Measurements from ENCODE around the gene SLC6A20. TPM values are rescaled to one million over a fixed set of nuclear protein-coding genes. Genes with fewer than 3 reads are reported as not detected.

SLC6A20 gene
- total and polyA plus RNA-seq, 4 donors: 0.08 to 0.16 (median 0.10) TPM; not detected in 1

- TF ChIP-seq ATF3 (IDR thresholded peaks at IDR 0.05): no peak
Observed at GRCh38 chr3:45705839-45706808, 90.2 kb downstream of the SLC6A20 start (continued).

Small RNA genes lying within 50 kb of the gene (small RNA-seq; reads per million reads assigned to genes)
- not detected for gene RN7SL145P

Other genes starting within 250 kb of the SLC6A20 start
- gene LIMD1, start 201.8 kb downstream of the SLC6A20 start, total RNA-seq: 10 to 100 TPM; 16.2 to 23.3 TPM
- 1 to 10 TPM; 7.8 to 8.1 TPM for gene LIMD1, start 201.8 kb downstream of the SLC6A20 start, polyA plus RNA-seq
- gene SACM1L, start 107.1 kb downstream of the SLC6A20 start, total RNA-seq: 10 to 100 TPM; 25.5 to 35.5 TPM
- gene SACM1L, start 107.1 kb downstream of the SLC6A20 start, polyA plus RNA-seq: 10 to 100 TPM; 12.2 to 15.5 TPM
- gene LZTFL1, start 45.6 kb upstream of the SLC6A20 start, total RNA-seq: 10 to 100 TPM in 1 of 2 donors, 1 to 10 TPM in 1; 5.2 to 11.8 TPM
- gene LZTFL1, start 45.6 kb upstream of the SLC6A20 start, polyA plus RNA-seq: 1 to 10 TPM; 3.4 to 6.2 TPM
- under 1 TPM in 1 of 2 donors, not detected in 1; 0.28 TPM for gene CCR9, start 90.0 kb upstream of the SLC6A20 start, total RNA-seq
- not detected for gene CCR9, start 90.0 kb upstream of the SLC6A20 start, polyA plus RNA-seq
- gene CXCR6, start 146.9 kb upstream of the SLC6A20 start, total RNA-seq: 1 to 10 TPM in 1 of 2 donors, under 1 TPM in 1; 0.75 to 2.9 TPM
- gene CXCR6, start 146.9 kb upstream of the SLC6A20 start, polyA plus RNA-seq: 1 to 10 TPM in 1 of 2 donors, under 1 TPM in 1; 0.60 to 1.2 TPM
- 10 to 100 TPM; 11.9 to 17.1 TPM for gene FYCO1, start 199.3 kb upstream of the SLC6A20 start, total RNA-seq
- gene FYCO1, start 199.3 kb upstream of the SLC6A20 start, polyA plus RNA-seq: 1 to 10 TPM; 3.0 to 8.5 TPM
- under 1 TPM in 1 of 2 donors, not detected in 1; under 0.01 TPM for gene XCR1, start 230.9 kb upstream of the SLC6A20 start, total RNA-seq
- under 1 TPM; 0.03 to 0.08 TPM for gene XCR1, start 230.9 kb upstream of the SLC6A20 start, polyA plus RNA-seq